ENCODE results near the gene RAP1GAP2.
"Not testable (repeated sequence)": the region's sequence is repeated elsewhere in the genome, so short reads cannot be mapped to it uniquely, and the experiment has no call there.

Gene RAP1GAP2

GRCh38 chr17:3049705-3050295 is 253.6 kb downstream of the RAP1GAP2 start:
- DNase-seq = peak in 1 of 3 donors; percentile 13

- not testable (repeated sequence) for DNase-seq
These were observed 258.6 kb downstream of the RAP1GAP2 start for GRCh38 chr17:3054868-3055267.

- DNase-seq = not testable (repeated sequence)
These were observed 266.7 kb downstream of the RAP1GAP2 start for GRCh38 chr17:3062824-3063377.

- DNase-seq = not testable (repeated sequence)
These were observed 267.3 kb downstream of the RAP1GAP2 start, which contains the start of gene OR1D5 for GRCh38 chr17:3063507-3063906. OR1D5 (minus strand) TSS chr17:3063607; CDS start chr17:3063607, 0 bp downstream.

GRCh38 chr17:3065192-3065591 is 269.0 kb downstream of the RAP1GAP2 start:
- DNase-seq = peak; percentile 51 to 71 (median 63)

- DNase-seq = not testable (repeated sequence)
These were observed 277.6 kb downstream of the RAP1GAP2 start for GRCh38 chr17:3073850-3074249.
